Fibroblast of skin of right quadriceps (primary cell): Measurements from ENCODE around the gene DUSP7.

ENCODE experiments used
- DNase-seq: peaks from one replicate; pipeline ENCODE4 v3.0.0-alpha.2; 2013

The DUSP7 gene, protein sequence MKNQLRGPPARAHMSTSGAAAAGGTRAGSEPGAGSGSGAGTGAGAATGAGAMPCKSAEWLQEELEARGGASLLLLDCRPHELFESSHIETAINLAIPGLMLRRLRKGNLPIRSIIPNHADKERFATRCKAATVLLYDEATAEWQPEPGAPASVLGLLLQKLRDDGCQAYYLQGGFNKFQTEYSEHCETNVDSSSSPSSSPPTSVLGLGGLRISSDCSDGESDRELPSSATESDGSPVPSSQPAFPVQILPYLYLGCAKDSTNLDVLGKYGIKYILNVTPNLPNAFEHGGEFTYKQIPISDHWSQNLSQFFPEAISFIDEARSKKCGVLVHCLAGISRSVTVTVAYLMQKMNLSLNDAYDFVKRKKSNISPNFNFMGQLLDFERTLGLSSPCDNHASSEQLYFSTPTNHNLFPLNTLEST

GRCh38 chr3:52056521-52056967 is at the start of gene DUSP7:
Gene DUSP7 (minus strand): TSS chr3:52056571. CDS start chr3:52056366, 205 bp downstream.
- peak; percentile 74 for DNase-seq

GRCh38 chr3:52104684-52105640 is 48.6 kb upstream of the DUSP7 start:
- no peak for DNase-seq

- no peak for DNase-seq
These were observed 46.6 kb upstream of the DUSP7 start for GRCh38 chr3:52102934-52103333.

GRCh38 chr3:52099001-52099401 is 42.6 kb upstream of the DUSP7 start:
- DNase-seq = no peak

DNA sequence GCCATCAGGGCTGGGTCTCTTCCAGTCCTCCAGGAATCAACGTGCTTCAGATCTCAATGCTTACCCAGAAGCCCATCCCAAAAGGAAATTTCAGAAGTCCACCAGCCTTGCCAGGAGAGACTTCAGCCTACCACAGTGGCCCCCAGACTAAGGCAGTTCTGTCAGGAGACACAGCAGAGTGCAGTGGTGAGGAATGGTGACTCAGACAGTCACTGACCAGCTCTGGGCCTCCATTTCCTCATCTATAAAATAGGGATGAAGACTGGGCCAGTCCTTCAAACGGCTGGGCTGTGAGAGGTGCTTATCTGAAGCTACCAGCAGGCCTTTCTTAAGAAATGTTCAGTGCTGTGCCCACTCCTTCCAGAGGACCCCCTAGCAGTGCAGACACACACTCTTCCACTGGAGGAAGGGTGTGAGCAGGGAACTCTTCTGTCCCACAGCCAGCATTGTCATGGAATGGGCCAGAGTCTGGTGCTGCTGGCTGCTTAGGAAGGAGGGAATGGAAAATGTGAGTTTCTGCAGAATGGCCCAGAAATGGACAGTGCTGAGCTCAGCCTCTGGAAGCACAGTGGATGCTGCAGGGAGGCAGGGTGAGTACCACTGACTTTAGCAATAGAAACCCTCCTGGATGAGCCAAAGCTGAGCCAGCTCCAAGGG is 41.6 kb upstream of the DUSP7 start:
- no peak for DNase-seq

- DNase-seq = no peak
These were observed 39.8 kb upstream of the DUSP7 start for GRCh38 chr3:52095990-52096775.

GRCh38 chr3:52094571-52095485 is 38.5 kb upstream of the DUSP7 start:
- DNase-seq = no peak

GRCh38 chr3:52093756-52094545 is 37.6 kb upstream of the DUSP7 start:
- DNase-seq = peak; percentile 77

DNA sequence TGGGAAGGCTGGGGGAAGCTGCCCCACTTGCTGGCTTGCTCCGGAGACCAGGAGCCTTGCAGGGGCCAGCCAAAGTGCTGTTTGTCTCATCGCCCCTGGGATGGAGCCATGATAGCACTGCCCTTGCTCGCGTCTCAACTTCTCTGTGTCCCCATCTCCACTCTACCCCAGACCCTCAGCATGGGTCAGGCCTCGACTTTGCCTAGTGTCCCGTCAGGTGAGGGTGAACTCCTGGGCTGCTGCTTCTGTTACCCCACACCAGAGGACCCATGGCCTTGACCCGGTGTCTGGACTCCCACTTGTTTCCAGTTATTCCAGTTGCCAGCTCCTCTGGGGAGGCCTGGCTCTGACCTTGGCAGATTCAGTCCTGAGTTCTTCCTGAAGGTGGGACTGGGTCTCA is 36.5 kb upstream of the DUSP7 start:
- no peak for DNase-seq

- no peak for DNase-seq
These were observed 35.9 kb upstream of the DUSP7 start for GRCh38 chr3:52092271-52092660.

- DNase-seq = peak; percentile 31
These were observed 35.4 kb upstream of the DUSP7 start for GRCh38 chr3:52091586-52092270.

GRCh38 chr3:52090933-52091468 is 34.6 kb upstream of the DUSP7 start:
- DNase-seq = peak; percentile 10

DNA sequence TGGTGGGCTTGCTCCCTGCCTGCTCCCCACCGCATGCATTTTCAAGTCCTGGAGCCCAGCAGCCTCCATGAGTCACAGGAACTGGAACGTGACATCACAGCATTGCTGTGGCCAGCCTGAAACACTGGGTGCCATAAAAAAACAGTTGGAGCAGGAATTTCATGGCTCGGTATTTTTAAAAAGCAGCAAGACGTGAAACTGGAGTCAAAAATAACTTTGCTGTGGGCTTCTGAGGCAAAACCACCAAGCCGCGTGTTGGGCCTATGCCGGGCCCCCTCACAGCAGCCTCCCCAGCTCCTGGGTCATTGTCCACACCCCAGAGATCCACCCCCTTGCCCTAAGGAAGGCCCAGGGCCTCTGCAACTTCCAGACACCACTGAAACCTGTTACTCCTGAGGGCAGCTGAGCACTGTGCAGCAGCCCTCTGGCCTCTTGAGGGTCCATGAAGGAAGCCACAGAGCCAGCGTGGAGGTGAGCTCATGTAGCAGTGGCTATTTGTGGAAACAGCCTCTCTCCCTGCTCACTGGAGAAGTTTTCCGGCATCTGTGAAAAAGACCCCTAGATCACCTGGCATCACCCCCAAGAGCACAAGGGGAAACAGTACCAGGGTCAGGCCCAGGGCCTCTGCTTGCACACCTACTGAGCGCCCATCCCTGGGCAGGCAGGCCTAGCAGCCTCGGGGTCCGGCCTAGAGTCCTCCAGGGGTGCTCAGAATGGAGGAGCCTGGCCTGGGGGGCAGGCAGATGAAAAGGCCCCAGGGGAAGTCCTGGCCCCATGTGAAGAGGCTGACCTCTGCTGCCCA is 34.0 kb upstream of the DUSP7 start:
- peak; percentile 96 for DNase-seq

GRCh38 chr3:52089691-52090090 is 33.3 kb upstream of the DUSP7 start:
- no peak for DNase-seq

DNA sequence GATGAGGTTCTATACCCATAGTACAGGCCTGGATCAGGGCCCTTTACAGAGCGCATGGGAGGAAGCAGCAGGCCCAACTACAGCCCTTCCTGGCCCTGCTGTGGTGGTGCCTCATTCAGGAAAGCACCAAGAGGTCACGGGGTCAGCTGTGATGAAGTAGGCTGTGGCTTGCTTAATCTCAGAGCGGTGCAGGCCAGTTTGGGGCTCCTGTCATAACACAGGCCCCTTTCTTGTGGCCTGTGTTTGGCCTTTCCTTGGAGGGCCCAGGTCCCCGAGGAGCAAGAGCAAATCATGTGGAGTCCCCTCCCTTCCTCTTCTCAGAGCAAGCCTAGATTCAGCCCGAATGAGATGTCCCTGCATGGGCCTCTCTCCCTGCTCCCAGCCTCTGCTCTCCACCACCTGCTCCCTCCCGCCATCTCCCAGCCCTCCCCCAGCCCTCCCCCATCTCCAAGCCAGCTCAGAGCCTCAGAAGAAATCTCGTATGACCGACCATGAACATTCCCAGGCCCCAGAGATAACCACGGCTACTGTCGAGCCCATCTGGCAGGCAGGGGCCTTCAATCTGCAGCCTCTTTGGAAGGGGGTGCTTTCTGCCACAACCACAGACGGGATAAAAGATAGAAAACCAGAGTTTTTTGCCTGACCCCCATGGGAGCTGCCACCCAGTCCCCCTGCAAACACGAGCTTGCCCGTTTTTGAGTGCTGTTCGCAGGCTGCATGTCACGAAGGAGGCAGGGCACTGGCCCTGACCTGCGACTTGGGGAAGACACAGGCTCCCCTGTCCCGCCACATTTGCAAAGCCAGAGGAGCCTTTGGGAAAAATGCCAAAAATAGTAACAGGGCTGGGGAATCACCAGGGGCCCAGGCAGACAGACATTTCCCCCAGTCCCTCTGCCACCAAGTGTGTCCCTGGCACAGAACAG is 32.3 kb upstream of the DUSP7 start:
- DNase-seq = peak; percentile 47

DNA sequence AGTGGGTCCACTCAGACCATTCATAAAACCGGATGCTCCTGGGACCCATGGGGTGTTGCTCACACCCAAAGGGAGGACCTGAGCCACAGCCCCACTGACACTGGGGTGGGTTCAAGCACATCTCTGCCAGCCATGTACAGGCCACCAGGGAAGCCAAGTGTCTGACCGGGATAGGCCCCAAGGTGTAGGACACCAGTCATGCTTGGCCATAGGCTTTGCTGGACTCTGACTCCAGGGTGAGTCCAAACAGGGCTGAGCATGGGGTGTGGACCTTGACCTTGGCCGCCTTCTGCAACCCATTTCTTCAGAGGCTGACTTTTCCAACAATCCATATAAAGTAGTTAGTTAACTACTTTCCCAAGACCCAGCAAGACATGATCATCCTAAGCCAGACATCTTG is 31.4 kb upstream of the DUSP7 start:
- DNase-seq = no peak

GRCh38 chr3:52086976-52087663 is 30.7 kb upstream of the DUSP7 start:
- peak; percentile 53 for DNase-seq
